Measurements from ENCODE around the gene ULK2. TPM values are rescaled to one million over a fixed set of nuclear protein-coding genes. Genes with fewer than 3 reads are reported as not detected.

The ULK2 gene
- total RNA-seq, 2 experiments from 2014 or later = 6.8 TPM; not detected in 1

DNA sequence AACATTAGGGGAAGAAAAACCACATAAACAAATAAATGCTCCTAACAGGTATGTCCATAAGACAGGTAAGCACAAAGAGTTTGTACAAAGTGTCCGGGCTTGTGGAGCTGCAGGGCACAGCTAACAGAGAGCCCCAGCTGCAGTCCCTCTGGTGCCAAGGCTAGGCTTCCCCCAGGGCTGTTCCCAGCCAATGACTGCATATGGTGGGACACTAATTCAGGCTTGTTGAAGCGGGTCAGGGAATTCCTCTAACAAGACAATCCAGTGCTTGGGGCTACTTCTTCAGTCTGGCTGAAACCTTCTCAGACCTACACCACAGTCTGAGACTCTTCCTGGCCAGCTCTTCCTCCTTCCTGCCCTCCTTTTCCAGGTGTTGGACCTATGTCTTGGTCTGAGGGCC lies 67.9 kb downstream of the ULK2 start:
- no peak for DNase-seq (ENCODE audit: low spot score)
- H3K9me2 ChIP-seq (ENCODE audit: insufficient read depth, low read length) = no peaks in the 10 kb centered on the region
- H3K4me1 ChIP-seq (ENCODE audit: insufficient read depth, low read length, poor library complexity, severe bottlenecking) = no peaks in the 10 kb centered on the region
- H3K27ac ChIP-seq (ENCODE audit: low read depth, low read length, poor library complexity, severe bottlenecking) = no peak overlapping the region
- CTCF ChIA-PET (ENCODE audit: unreplicated experiment) = no interaction called here
- POLR2A ChIA-PET = no interaction called here
- no peaks in the 10 kb centered on the region for H3K79me2 ChIP-seq (ENCODE audit: insufficient read depth, low read depth, low read length)
- H3K36me3 ChIP-seq (ENCODE audit: insufficient read depth, low read length) = peaks cover 13% of the 10 kb centered on the region
- H3K4me3 ChIP-seq (ENCODE audit: low read depth, low read length, poor library complexity, severe bottlenecking) = no peak overlapping the region
- TF ChIP-seq, protein P1, sequence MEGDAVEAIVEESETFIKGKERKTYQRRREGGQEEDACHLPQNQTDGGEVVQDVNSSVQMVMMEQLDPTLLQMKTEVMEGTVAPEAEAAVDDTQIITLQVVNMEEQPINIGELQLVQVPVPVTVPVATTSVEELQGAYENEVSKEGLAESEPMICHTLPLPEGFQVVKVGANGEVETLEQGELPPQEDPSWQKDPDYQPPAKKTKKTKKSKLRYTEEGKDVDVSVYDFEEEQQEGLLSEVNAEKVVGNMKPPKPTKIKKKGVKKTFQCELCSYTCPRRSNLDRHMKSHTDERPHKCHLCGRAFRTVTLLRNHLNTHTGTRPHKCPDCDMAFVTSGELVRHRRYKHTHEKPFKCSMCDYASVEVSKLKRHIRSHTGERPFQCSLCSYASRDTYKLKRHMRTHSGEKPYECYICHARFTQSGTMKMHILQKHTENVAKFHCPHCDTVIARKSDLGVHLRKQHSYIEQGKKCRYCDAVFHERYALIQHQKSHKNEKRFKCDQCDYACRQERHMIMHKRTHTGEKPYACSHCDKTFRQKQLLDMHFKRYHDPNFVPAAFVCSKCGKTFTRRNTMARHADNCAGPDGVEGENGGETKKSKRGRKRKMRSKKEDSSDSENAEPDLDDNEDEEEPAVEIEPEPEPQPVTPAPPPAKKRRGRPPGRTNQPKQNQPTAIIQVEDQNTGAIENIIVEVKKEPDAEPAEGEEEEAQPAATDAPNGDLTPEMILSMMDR (conservative IDR thresholded peaks at IDR 0.05; ENCODE audit: low read length) = no peak
- no TSS peak for BruUV-seq (replicated peaks)
- no peak overlapping the region for H2AFZ ChIP-seq (ENCODE audit: low read length)
- H4K20me1 ChIP-seq (ENCODE audit: insufficient read depth, low read length) = no peaks in the 10 kb centered on the region
- H3K4me2 ChIP-seq (ENCODE audit: low read length) = no peak overlapping the region
- intact Hi-C loops (cut with micrococcal nuclease; ENCODE audit: unreplicated experiment) = no loop called here
- H3K9me3 ChIP-seq (ENCODE audit: low read length) = peaks cover 12% of the 10 kb centered on the region; the same call in 1 of the 2 replicates

DNA sequence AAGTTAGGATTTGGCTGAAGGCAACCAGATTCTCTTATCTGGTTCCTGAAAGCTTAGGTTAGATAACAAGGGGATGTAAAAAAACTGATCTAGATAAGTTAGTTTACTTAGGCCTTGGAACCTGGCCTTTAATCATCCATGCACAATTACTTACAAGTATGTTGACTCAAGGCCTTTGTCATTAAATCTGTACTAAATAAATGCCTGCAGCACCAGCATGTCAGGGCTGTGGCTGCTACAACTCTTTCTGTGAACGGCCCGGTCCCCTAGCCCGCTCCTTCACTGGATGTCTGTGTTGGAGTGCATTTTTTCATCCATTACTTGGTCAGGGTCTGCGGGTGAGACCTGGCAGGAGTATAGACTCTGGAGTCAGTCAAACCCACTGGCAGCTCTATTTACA lies 71.3 kb downstream of the ULK2 start:
- peak; percentile 8 for DNase-seq (ENCODE audit: low spot score)
- Histone ChIP-seq H3K4me2 (ENCODE audit: low read length) (no peak overlapping the region), H4K20me1 (ENCODE audit: insufficient read depth, low read length) (no peaks in the 10 kb centered on the region), H3K36me3 (ENCODE audit: insufficient read depth, low read length) (peaks cover 13% of the 10 kb centered on the region), H3K4me1 (ENCODE audit: insufficient read depth, low read length, poor library complexity, severe bottlenecking) (no peaks in the 10 kb centered on the region), H2AFZ (ENCODE audit: low read length) (no peak overlapping the region), H3K4me3 (ENCODE audit: low read depth, low read length, poor library complexity, severe bottlenecking) (no peak overlapping the region), H3K9me2 (ENCODE audit: insufficient read depth, low read length) (no peaks in the 10 kb centered on the region), H3K27ac (ENCODE audit: low read depth, low read length, poor library complexity, severe bottlenecking) (no peak overlapping the region), H3K9me3 (ENCODE audit: low read length) (peaks cover 18% of the 10 kb centered on the region; the same call in 1 of the 2 replicates), H3K79me2 (ENCODE audit: insufficient read depth, low read depth, low read length) (no peaks in the 10 kb centered on the region)
- TF ChIP-seq, protein P1 (conservative IDR thresholded peaks at IDR 0.05; ENCODE audit: low read length) = no peak
- no peak for TF ChIP-seq EZH2phosphoT487 (IDR thresholded peaks at IDR 0.05; ENCODE audit: borderline replicate concordance, low read depth, low read length)
- intact Hi-C loops (cut with micrococcal nuclease; ENCODE audit: unreplicated experiment) = no loop called here
- no TSS peak for BruUV-seq (replicated peaks)
- ChIA-PET POLR2A (interaction anchor here (0.5 kb wide), 1 partner anchor 422 kb away, joined by 3 read pairs; no protein-coding TSS in a partner anchor), CTCF (ENCODE audit: unreplicated experiment) (no interaction called here)

DNA sequence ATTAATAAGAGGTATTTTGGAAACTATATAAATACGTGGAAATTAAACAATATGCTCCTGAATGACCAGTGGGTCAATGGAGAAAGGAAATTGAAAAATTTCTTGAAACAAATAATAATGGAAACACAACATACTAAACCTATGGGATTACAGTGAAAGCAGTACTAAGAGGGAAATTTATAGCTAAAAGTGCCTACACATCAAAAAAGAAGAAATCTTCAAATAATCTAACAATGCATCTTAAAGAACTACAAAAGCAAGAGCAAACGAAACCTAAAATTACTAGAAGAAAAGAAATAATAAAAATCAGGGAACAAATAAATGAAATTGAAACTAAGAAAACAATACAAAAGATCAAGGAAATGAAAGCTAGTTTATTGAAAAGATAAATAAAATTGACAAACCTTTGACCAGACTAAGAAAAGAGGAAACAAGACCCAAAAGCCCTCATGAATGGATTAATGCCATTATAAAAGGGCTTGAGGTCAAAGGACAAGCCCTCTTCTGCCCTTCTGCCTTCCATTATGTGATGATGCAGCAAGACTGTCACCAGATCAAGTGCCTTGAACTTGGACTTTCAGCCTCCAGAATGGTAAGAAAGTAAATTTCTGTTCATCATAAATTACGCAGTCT lies 75.7 kb downstream of the ULK2 start:
- no peak overlapping the region for H3K4me3 ChIP-seq (ENCODE audit: low read depth, low read length, poor library complexity, severe bottlenecking)
- H3K4me2 ChIP-seq (ENCODE audit: low read length) = no peak overlapping the region
- no peaks in the 10 kb centered on the region for H3K79me2 ChIP-seq (ENCODE audit: insufficient read depth, low read depth, low read length)
- ChIA-PET CTCF (ENCODE audit: unreplicated experiment) (no interaction called here), POLR2A (interaction anchor here (0.7 kb wide), 1 partner anchor 36 kb away, joined by 3 read pairs; no protein-coding TSS in a partner anchor)
- H3K4me1 ChIP-seq (ENCODE audit: insufficient read depth, low read length, poor library complexity, severe bottlenecking) = no peaks in the 10 kb centered on the region
- BruUV-seq (replicated peaks) = no TSS peak
- no peaks in the 10 kb centered on the region for H4K20me1 ChIP-seq (ENCODE audit: insufficient read depth, low read length)
- H2AFZ ChIP-seq (ENCODE audit: low read length) = no peak overlapping the region
- TF ChIP-seq EZH2phosphoT487 (IDR thresholded peaks at IDR 0.05; ENCODE audit: borderline replicate concordance, low read depth, low read length) = no peak
- TF ChIP-seq, protein P1 (conservative IDR thresholded peaks at IDR 0.05; ENCODE audit: low read length) = no peak
- intact Hi-C loops (cut with micrococcal nuclease; ENCODE audit: unreplicated experiment) = no loop called here
- H3K27ac ChIP-seq (ENCODE audit: low read depth, low read length, poor library complexity, severe bottlenecking) = no peak overlapping the region
- no peaks in the 10 kb centered on the region for H3K9me2 ChIP-seq (ENCODE audit: insufficient read depth, low read length)
- H3K36me3 ChIP-seq (ENCODE audit: insufficient read depth, low read length) = peaks cover 13% of the 10 kb centered on the region
- H3K9me3 ChIP-seq (ENCODE audit: low read length) = peaks cover 18% of the 10 kb centered on the region; the same call in 1 of the 2 replicates
- DNase-seq (ENCODE audit: low spot score) = no peak

All from OCI-LY7 (cell line).